ENCODE measurements around the gene TRMT11. TPM values are rescaled to one million over a fixed set of nuclear protein-coding genes. Genes with fewer than 3 reads are reported as not detected.

Gene TRMT11
- total and polyA plus RNA-seq, 2 of the 13 experiments (the other 11 are each of a cell fraction or from before 2014, with no cell fraction given): 42.2 to 81.9 TPM

- TF ChIP-seq NBN (conservative IDR thresholded peaks at IDR 0.05) (no peak), ZSCAN22 (CRISPR knock-in tag; IDR thresholded peaks at IDR 0.05) (no peak), NFYB (CRISPR knock-in tag; IDR thresholded peaks at IDR 0.05) (peak; percentile 53; the same call in 1 of the 2 replicates), STAT5B (CRISPR knock-in tag; IDR thresholded peaks at IDR 0.05) (peak; percentile 13; the same call in 1 of the 2 replicates), CSRNP1 (CRISPR knock-in tag; IDR thresholded peaks at IDR 0.05) (no peak), ZNF329 (CRISPR knock-in tag; IDR thresholded peaks at IDR 0.05; ENCODE audit: low read depth) (peak; percentile 63; the same call in 1 of the 2 replicates), FOXP4 (CRISPR knock-in tag; IDR thresholded peaks at IDR 0.05) (peak; percentile 11; the same call in 1 of the 2 replicates), ZNF563 (CRISPR knock-in tag; IDR thresholded peaks at IDR 0.05) (peak; percentile 73; the same call in 1 of the 2 replicates), KLF15 (CRISPR knock-in tag; IDR thresholded peaks at IDR 0.05; ENCODE audit: borderline replicate concordance) (no peak), ZNF230 (CRISPR knock-in tag; IDR thresholded peaks at IDR 0.05) (peak; percentile 94), ZSCAN9 (CRISPR knock-in tag; IDR thresholded peaks at IDR 0.05; ENCODE audit: borderline replicate concordance) (no peak), SNAPC4 (CRISPR knock-in tag; IDR thresholded peaks at IDR 0.05) (no peak; the same call in none of the 2 replicates), IRF1 (CRISPR knock-in tag; IDR thresholded peaks at IDR 0.05; ENCODE audit: low read depth) (no peak), ZNF816 (CRISPR knock-in tag; IDR thresholded peaks at IDR 0.05; ENCODE audit: borderline replicate concordance) (peak; percentile 88), ETS1 (CRISPR knock-in tag; IDR thresholded peaks at IDR 0.05) (no peak), ELF3 (CRISPR knock-in tag; IDR thresholded peaks at IDR 0.05) (peak; percentile 96)
Observed at GRCh38 chr6:125986301-125987025, at the start of gene TRMT11 (continued).

All from HepG2 (cell line).